Astrocyte (in vitro differentiated cells and primary cell): ENCODE data around the gene ATP6V1F. TPM values are rescaled to one million over a fixed set of nuclear protein-coding genes. Genes with fewer than 3 reads are reported as not detected.

Source experiments
- DNase-seq: peaks from one replicate; pipeline ENCODE4 v3.0.0-alpha.2; 2010; ENCODE audit warnings: low read depth
- FAIRE-seq: peaks from 2 replicates; lab custom pipeline; 2011; peaks lifted over from hg19 to GRCh38; lab: Jason Lieb, UNC
- H2AFZ ChIP-seq: 2 replicates; pipeline ENCODE4 v1.6.0; 2012; ENCODE audit warnings: low read depth, low read length, inconsistent platforms
- H3K27ac ChIP-seq: 2 replicates; pipeline ENCODE4 v1.5.1; 2011; ENCODE audit warnings: low read depth, low read length, inconsistent platforms
- H3K27me3 ChIP-seq: 2 replicates; pipeline ENCODE4 v1.6.0; 2011; ENCODE audit warnings: low read length, inconsistent platforms; ENCODE audit not compliant: insufficient read depth
- H3K36me3 ChIP-seq: 2 replicates; pipeline ENCODE4 v1.5.1; 2011; ENCODE audit warnings: low read length, inconsistent platforms; ENCODE audit not compliant: insufficient read depth
- H3K4me1 ChIP-seq: 2 replicates; pipeline ENCODE4 v1.5.1; 2011; ENCODE audit warnings: low read length, inconsistent platforms; ENCODE audit not compliant: insufficient read depth
- H3K4me2 ChIP-seq: 2 replicates; pipeline ENCODE4 v1.6.0; 2012; ENCODE audit warnings: low read length, inconsistent platforms
- H3K4me3 ChIP-seq: 2 replicates; pipeline ENCODE4 v1.5.1; 2011; ENCODE audit warnings: low read depth, mild to moderate bottlenecking, low read length, inconsistent platforms; ENCODE audit not compliant: insufficient read depth
- H3K79me2 ChIP-seq: 2 replicates; pipeline ENCODE4 v1.6.0; 2012; ENCODE audit warnings: mild to moderate bottlenecking, low read length, inconsistent platforms; ENCODE audit not compliant: insufficient read depth
- H3K9ac ChIP-seq: 2 replicates; pipeline ENCODE4 v1.6.0; 2012; ENCODE audit warnings: mild to moderate bottlenecking, low read length, inconsistent platforms
- H3K9me3 ChIP-seq: 2 replicates; pipeline ENCODE4 v1.5.1; 2012; ENCODE audit warnings: low read depth, mild to moderate bottlenecking, low read length, inconsistent platforms; ENCODE audit not compliant: insufficient read depth
- H4K20me1 ChIP-seq: 2 replicates; pipeline ENCODE4 v1.6.0; 2012; ENCODE audit warnings: low read length, inconsistent platforms; ENCODE audit not compliant: insufficient read depth
- H3K27ac Mint-ChIP-seq: one replicate; pipeline ENCODE4 v1.8.0; 2021; ENCODE audit warnings: mild to moderate bottlenecking, mixed read lengths; ENCODE audit not compliant: unreplicated experiment
- H3K27me3 Mint-ChIP-seq: one replicate; pipeline ENCODE4 v1.8.0; 2021; ENCODE audit warnings: low read depth, mixed read lengths; ENCODE audit not compliant: unreplicated experiment
- H3K36me3 Mint-ChIP-seq: one replicate; pipeline ENCODE4 v1.8.0; 2021; ENCODE audit warnings: low read depth, mixed read lengths; ENCODE audit not compliant: unreplicated experiment
- H3K4me1 Mint-ChIP-seq: one replicate; pipeline ENCODE4 v1.8.0; 2021; ENCODE audit warnings: low read depth, mixed read lengths; ENCODE audit not compliant: unreplicated experiment
- H3K4me3 Mint-ChIP-seq: one replicate; pipeline ENCODE4 v1.8.0; 2021; ENCODE audit warnings: mild to moderate bottlenecking, moderate library complexity, mixed read lengths; ENCODE audit not compliant: unreplicated experiment
- H3K9me3 Mint-ChIP-seq: one replicate; pipeline ENCODE4 v1.8.0; 2021; ENCODE audit warnings: mild to moderate bottlenecking, mixed read lengths; ENCODE audit not compliant: unreplicated experiment
- EZH2 ChIP-seq: IDR thresholded peaks from 2 replicates; pipeline ENCODE4 v1.6.1; 2012; ENCODE audit warnings: mild to moderate bottlenecking, low read length, inconsistent platforms; ENCODE audit not compliant: insufficient read depth
- total RNA-seq: library from RNA; stranded (reverse); gene quantifications from 2 replicates; pipeline ENCODE4 v1.2.1, GENCODE V29; 2021
- TF ChIP-seq, protein P1 (sequence below): IDR thresholded peaks from 2 replicates; pipeline ENCODE4 v1.5.1; 2011; ENCODE audit warnings: low read depth, mild to moderate bottlenecking, inconsistent platforms, low read length, moderate library complexity; ENCODE audit not compliant: insufficient read depth

ATP6V1F gene
- total RNA-seq, 1 donor from 2014 or later: 193 TPM

DNA sequence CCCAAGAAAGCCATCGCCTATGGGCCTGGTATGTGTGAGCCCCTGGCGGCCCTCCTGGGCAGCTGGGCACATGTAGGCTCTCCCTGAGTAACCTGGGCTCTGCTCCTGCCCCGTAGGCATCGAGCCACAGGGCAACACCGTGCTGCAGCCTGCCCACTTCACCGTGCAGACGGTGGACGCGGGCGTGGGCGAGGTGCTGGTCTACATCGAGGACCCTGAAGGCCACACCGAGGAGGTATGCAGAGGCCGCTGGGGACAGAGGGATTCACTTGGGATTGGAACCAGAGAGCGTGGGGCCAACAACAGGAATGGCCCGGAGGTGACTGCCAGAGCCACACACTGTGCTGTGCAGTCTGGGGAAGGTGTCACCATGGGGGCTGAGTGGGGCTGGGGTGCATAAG, 25.1 kb upstream of the ATP6V1F start:
- H3K79me2 ChIP-seq: peaks cover 79% of the 10 kb centered on the region
- H3K27me3 Mint-ChIP-seq: no peaks in the 10 kb centered on the region
- H4K20me1 ChIP-seq: peaks cover 96% of the 10 kb centered on the region
- H3K4me1 ChIP-seq: peaks cover 50% of the 10 kb centered on the region
- H3K36me3 Mint-ChIP-seq: peaks cover 21% of the 10 kb centered on the region
- TF ChIP-seq, protein P1, sequence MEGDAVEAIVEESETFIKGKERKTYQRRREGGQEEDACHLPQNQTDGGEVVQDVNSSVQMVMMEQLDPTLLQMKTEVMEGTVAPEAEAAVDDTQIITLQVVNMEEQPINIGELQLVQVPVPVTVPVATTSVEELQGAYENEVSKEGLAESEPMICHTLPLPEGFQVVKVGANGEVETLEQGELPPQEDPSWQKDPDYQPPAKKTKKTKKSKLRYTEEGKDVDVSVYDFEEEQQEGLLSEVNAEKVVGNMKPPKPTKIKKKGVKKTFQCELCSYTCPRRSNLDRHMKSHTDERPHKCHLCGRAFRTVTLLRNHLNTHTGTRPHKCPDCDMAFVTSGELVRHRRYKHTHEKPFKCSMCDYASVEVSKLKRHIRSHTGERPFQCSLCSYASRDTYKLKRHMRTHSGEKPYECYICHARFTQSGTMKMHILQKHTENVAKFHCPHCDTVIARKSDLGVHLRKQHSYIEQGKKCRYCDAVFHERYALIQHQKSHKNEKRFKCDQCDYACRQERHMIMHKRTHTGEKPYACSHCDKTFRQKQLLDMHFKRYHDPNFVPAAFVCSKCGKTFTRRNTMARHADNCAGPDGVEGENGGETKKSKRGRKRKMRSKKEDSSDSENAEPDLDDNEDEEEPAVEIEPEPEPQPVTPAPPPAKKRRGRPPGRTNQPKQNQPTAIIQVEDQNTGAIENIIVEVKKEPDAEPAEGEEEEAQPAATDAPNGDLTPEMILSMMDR: no peak
- no peak for TF ChIP-seq EZH2
- no peak overlapping the region for H3K27ac Mint-ChIP-seq
- H2AFZ ChIP-seq: no peak overlapping the region
- H3K9me3 Mint-ChIP-seq: no peaks in the 10 kb centered on the region
- FAIRE-seq (no peak), DNase-seq (no peak)
- H3K9ac ChIP-seq: no peak overlapping the region
- H3K4me2 ChIP-seq: no peak overlapping the region
- no peaks in the 10 kb centered on the region for H3K27me3 ChIP-seq
- no peak overlapping the region for H3K4me3 Mint-ChIP-seq
- peaks cover 13% of the 10 kb centered on the region for H3K4me1 Mint-ChIP-seq
- H3K36me3 ChIP-seq: peaks cover 50% of the 10 kb centered on the region
- no peak overlapping the region for H3K4me3 ChIP-seq
- no peaks in the 10 kb centered on the region for H3K9me3 ChIP-seq
- no peak overlapping the region for H3K27ac ChIP-seq

- Histone ChIP-seq H3K4me2 (no peak overlapping the region), H3K9ac (no peak overlapping the region), H3K27ac (no peak overlapping the region), H3K9me3 (no peaks in the 10 kb centered on the region), H2AFZ (no peak overlapping the region), H3K36me3 (peaks cover 58% of the 10 kb centered on the region), H3K27me3 (no peaks in the 10 kb centered on the region), H3K79me2 (peaks cover 75% of the 10 kb centered on the region), H3K4me1 (peaks cover 43% of the 10 kb centered on the region), H3K4me3 (no peak overlapping the region), H4K20me1 (peaks cover 95% of the 10 kb centered on the region)
- Mint-ChIP-seq H3K36me3 (peaks cover 21% of the 10 kb centered on the region), H3K4me3 (no peak overlapping the region), H3K9me3 (no peaks in the 10 kb centered on the region), H3K4me1 (peaks cover 13% of the 10 kb centered on the region), H3K27me3 (no peaks in the 10 kb centered on the region), H3K27ac (no peak overlapping the region)
- no peak for TF ChIP-seq EZH2
- TF ChIP-seq, protein P1: no peak
- FAIRE-seq: no peak
- DNase-seq: no peak
Observed at GRCh38 chr7:128838109-128838779, 24.4 kb upstream of the ATP6V1F start.
